Measurements from ENCODE around the gene FFAR1.

Gene FFAR1

DNA sequence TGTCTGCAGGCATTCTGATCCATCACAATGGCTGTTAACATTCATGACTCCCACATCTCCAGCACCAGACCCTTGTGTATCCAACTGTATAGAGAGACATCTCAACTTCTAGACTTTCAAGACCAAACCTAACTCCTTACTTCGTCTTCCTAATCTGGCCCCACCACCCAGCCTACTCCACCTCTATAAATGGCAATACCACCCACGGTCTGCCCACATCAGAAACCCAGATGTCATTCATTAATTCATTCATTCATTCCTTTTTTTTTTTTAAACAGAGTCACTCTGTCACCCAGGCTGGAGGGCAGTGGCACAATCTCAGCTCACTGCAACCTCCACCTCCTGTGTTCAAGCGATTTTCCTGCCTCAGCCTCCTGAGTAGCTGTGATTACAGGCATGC lies 33.6 kb downstream of the FFAR1 start:
- TF ChIP-seq, protein P1, sequence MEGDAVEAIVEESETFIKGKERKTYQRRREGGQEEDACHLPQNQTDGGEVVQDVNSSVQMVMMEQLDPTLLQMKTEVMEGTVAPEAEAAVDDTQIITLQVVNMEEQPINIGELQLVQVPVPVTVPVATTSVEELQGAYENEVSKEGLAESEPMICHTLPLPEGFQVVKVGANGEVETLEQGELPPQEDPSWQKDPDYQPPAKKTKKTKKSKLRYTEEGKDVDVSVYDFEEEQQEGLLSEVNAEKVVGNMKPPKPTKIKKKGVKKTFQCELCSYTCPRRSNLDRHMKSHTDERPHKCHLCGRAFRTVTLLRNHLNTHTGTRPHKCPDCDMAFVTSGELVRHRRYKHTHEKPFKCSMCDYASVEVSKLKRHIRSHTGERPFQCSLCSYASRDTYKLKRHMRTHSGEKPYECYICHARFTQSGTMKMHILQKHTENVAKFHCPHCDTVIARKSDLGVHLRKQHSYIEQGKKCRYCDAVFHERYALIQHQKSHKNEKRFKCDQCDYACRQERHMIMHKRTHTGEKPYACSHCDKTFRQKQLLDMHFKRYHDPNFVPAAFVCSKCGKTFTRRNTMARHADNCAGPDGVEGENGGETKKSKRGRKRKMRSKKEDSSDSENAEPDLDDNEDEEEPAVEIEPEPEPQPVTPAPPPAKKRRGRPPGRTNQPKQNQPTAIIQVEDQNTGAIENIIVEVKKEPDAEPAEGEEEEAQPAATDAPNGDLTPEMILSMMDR (IDR thresholded peaks at IDR 0.05) = no peak
- TF ChIP-seq ZFX (IDR thresholded peaks at IDR 0.05; ENCODE audit: borderline replicate concordance) = no peak
- no peak overlapping the region for H3K27ac ChIP-seq

DNA sequence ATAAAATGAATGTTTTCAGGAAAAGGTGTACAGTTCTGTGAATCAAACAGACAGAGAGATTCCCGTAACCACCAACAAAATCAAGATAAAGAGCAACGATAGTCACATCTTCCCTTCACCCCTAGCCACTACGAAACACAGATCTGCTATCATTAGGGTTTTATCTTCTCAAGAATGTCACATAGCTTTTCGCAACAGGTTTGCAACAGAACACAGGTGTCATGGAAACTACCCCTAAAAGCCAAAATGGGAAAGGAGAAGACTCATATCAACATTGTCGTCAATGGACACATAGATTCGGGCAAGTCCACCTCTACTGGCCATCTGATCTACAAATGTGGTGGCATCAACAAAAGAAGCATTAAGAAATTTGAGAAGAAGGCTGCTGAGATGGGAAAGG lies 34.2 kb downstream of the FFAR1 start:
- TF ChIP-seq ZFX (IDR thresholded peaks at IDR 0.05; ENCODE audit: borderline replicate concordance) = no peak
- TF ChIP-seq, protein P1 (IDR thresholded peaks at IDR 0.05) = no peak
- no peak overlapping the region for H3K27ac ChIP-seq

DNA sequence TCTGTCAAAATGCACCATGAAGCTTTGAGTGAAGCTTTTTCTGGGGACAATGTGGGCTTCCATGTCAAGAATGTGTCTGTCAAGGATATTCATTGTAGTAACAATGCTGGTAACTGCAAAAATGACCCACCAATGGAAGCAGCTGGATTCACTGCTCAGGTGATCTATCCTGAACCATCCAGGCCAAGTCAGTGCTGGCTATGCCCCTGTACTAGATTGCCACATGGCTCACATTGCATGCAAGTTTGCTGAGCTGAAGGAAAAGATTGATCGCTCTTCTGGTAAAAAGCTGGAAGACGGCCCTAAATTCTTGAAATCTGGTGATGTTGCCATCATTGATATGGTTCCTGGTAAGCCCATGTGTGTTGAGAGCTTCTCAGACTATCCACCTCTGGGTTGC lies 35.8 kb downstream of the FFAR1 start:
- TF ChIP-seq ZFX (IDR thresholded peaks at IDR 0.05; ENCODE audit: borderline replicate concordance) = no peak
- TF ChIP-seq, protein P1 (IDR thresholded peaks at IDR 0.05) = no peak
- no peak overlapping the region for H3K27ac ChIP-seq

- no peak overlapping the region for H3K27ac ChIP-seq
- TF ChIP-seq ZFX (IDR thresholded peaks at IDR 0.05; ENCODE audit: borderline replicate concordance) = no peak
- TF ChIP-seq, protein P1 (IDR thresholded peaks at IDR 0.05) = no peak
Measured at GRCh38 chr19:35388277-35389054, 40.8 kb downstream of the FFAR1 start.

GRCh38 chr19:35389192-35389861 lies 41.6 kb downstream of the FFAR1 start:
- no peak for TF ChIP-seq ZFX (IDR thresholded peaks at IDR 0.05; ENCODE audit: borderline replicate concordance)
- H3K27ac ChIP-seq = no peak overlapping the region

- TF ChIP-seq ZFX (IDR thresholded peaks at IDR 0.05; ENCODE audit: borderline replicate concordance) = no peak
- TF ChIP-seq, protein P1 (IDR thresholded peaks at IDR 0.05) = no peak
- H3K27ac ChIP-seq = no peak overlapping the region
Measured at GRCh38 chr19:35392742-35393715, 45.3 kb downstream of the FFAR1 start.

Measured in 22Rv1 (cell line).